GM23338 (cell line): ENCODE results near the gene LENG9. TPM values are rescaled to one million over a fixed set of nuclear protein-coding genes. Genes with fewer than 3 reads are reported as not detected.
"Not testable (repeated sequence)": the region's sequence is repeated elsewhere in the genome, so short reads cannot be mapped to it uniquely, and the experiment has no call there.

ENCODE experiments used
- ATAC-seq: fragments of 200-7000 bp; cut with Tn5 transposase; 3 replicates; pipeline ENCODE4 v1.9.1; 2020
- DNase-seq: peaks from one replicate; pipeline ENCODE4 v3.0.0-alpha.2; 2015; ENCODE audit warnings: low spot score
- H2AFZ ChIP-seq: fragments of 200-600 bp; sonication (generic); 2 replicates; pipeline ENCODE4 v1.8.0; 2016; ENCODE audit warnings: antibody characterized with exemption, mild to moderate bottlenecking, moderate library complexity
- H3F3A ChIP-seq: fragments of 200-600 bp; sonication (generic); replicated peaks from 2 replicates; pipeline ENCODE4 v1.8.0; 2017; ENCODE audit warnings: antibody characterized with exemption, mixed run types, low read depth
- H3K27ac ChIP-seq: fragments of 200-600 bp; sonication (generic); 2 replicates; pipeline ENCODE4 v1.6.1; 2016; ENCODE audit warnings: low read depth
- H3K27me3 ChIP-seq: fragments of 200-600 bp; sonication (generic); 2 replicates; pipeline ENCODE4 v1.8.0; 2016; ENCODE audit warnings: mild to moderate bottlenecking, mixed run types, moderate library complexity; ENCODE audit not compliant: insufficient read depth
- H3K36me3 ChIP-seq: fragments of 200-600 bp; sonication (generic); 2 replicates; pipeline ENCODE4 v1.8.0; 2016; ENCODE audit warnings: mild to moderate bottlenecking; ENCODE audit not compliant: insufficient read depth
- H3K4me1 ChIP-seq: fragments of 200-600 bp; sonication (generic); 2 replicates; pipeline ENCODE4 v1.8.0; 2016; ENCODE audit warnings: mild to moderate bottlenecking, moderate library complexity; ENCODE audit not compliant: insufficient read depth
- H3K4me2 ChIP-seq: fragments of 200-600 bp; sonication (generic); 2 replicates; pipeline ENCODE4 v1.7.1; 2017; ENCODE audit warnings: mixed run types
- H3K4me3 ChIP-seq: fragments of 200-600 bp; sonication (generic); 2 replicates; pipeline ENCODE4 v1.6.1; 2016; ENCODE audit warnings: mixed run types
- H3K79me2 ChIP-seq: fragments of 200-600 bp; sonication (generic); replicated peaks from 2 replicates; pipeline ENCODE4 v1.8.0; 2017; ENCODE audit warnings: mild to moderate bottlenecking; ENCODE audit not compliant: insufficient read depth
- H3K9me2 ChIP-seq: fragments of 200-600 bp; sonication (generic); 2 replicates; pipeline ENCODE4 v1.8.0; 2017; ENCODE audit not compliant: insufficient read depth
- H4K20me1 ChIP-seq: fragments of 200-600 bp; sonication (generic); replicated peaks from 2 replicates; pipeline ENCODE4 v1.8.0; 2017; ENCODE audit warnings: mild to moderate bottlenecking; ENCODE audit not compliant: insufficient read depth
- H3K27ac Mint-ChIP-seq: 2 replicates; pipeline ENCODE4 v1.8.0; 2020; ENCODE audit warnings: inconsistent platforms, mild to moderate bottlenecking, moderate library complexity, mixed read lengths
- H3K27me3 Mint-ChIP-seq: 3 replicates; pipeline ENCODE4 v1.8.0; 2022; ENCODE audit warnings: low read depth, mild to moderate bottlenecking, moderate library complexity, mixed read lengths, inconsistent platforms; ENCODE audit not compliant: insufficient read depth, poor library complexity
- H3K36me3 Mint-ChIP-seq: 3 replicates; pipeline ENCODE4 v1.8.0; 2021; ENCODE audit warnings: low read depth, mild to moderate bottlenecking, inconsistent platforms, moderate library complexity, mixed read lengths
- H3K4me1 Mint-ChIP-seq: 3 replicates; pipeline ENCODE4 v1.8.0; 2020; ENCODE audit warnings: mild to moderate bottlenecking, inconsistent platforms, mixed read lengths
- H3K4me3 Mint-ChIP-seq: 3 replicates; pipeline ENCODE4 v1.8.0; 2021; ENCODE audit warnings: moderate library complexity, mild to moderate bottlenecking, inconsistent platforms, mixed read lengths
- H3K9me3 Mint-ChIP-seq: 3 replicates; pipeline ENCODE4 v1.8.0; 2020; ENCODE audit warnings: moderate library complexity, mild to moderate bottlenecking, inconsistent platforms, mixed read lengths
- CREB1 ChIP-seq: fragments of 250-450 bp; sonication (Bioruptor Pico); IDR thresholded peaks from 2 replicates; pipeline ENCODE4 v1.5.0; 2020; ENCODE audit warnings: low read depth, mild to moderate bottlenecking, moderate library complexity
- EZH2 ChIP-seq: fragments of 200-600 bp; sonication (generic); IDR thresholded peaks from one replicate; pipeline ENCODE4 v1.8.0; 2017; ENCODE audit warnings: antibody characterized with exemption, mild to moderate bottlenecking, low read depth; ENCODE audit not compliant: unreplicated experiment
- JUNB ChIP-seq: IDR thresholded peaks from one replicate; pipeline ENCODE4 v1.6.1; 2016; ENCODE audit warnings: antibody characterized with exemption; ENCODE audit not compliant: unreplicated experiment
- REST ChIP-seq: IDR thresholded peaks from one replicate; pipeline ENCODE4 v1.6.1; 2018; ENCODE audit warnings: antibody characterized with exemption; ENCODE audit not compliant: unreplicated experiment
- STAT1 ChIP-seq: IDR thresholded peaks from one replicate; pipeline ENCODE4 v1.6.1; 2016; ENCODE audit warnings: antibody characterized with exemption; ENCODE audit not compliant: unreplicated experiment
- ZNF462 ChIP-seq: fragments of 250-450 bp; sonication (Bioruptor Pico); IDR thresholded peaks from 2 replicates; pipeline ENCODE4 v1.5.0; 2020; ENCODE audit warnings: mild to moderate bottlenecking, moderate library complexity
- polyA plus RNA-seq: library from polyadenylated mRNA; unstranded; fragments of >200 nt; fragmentation: Nextera tagmentation; extraction: Ambion mirVana; gene quantifications from 2 replicates; pipeline ENCODE4 v1.2.1, GENCODE V29; 2016
- total RNA-seq: library from RNA; depleted of rRNA; stranded (reverse); fragments of >200 nt; shearing (Covaris generic); gene quantifications from 2 replicates; pipeline ENCODE4 v1.2.3, GENCODE V29; 2014

LENG9 gene
- total and polyA plus RNA-seq, 2 experiments from 2014 or later, result 0.26 to 6.4 TPM

- H3K27ac Mint-ChIP-seq, result no peak within 1 kb of the TSS
- Histone ChIP-seq H3K4me2 (no peak within 1 kb of the TSS), H2AFZ (no peak within 1 kb of the TSS), H4K20me1 (no peaks in the 10 kb centered on the region), H3K27me3 (no peaks in the 10 kb centered on the region), H3K9me2 (no peaks in the 10 kb centered on the region), H3K36me3 (no peaks in the 10 kb centered on the region), H3K4me1 (no peaks in the 10 kb centered on the region), H3F3A (no peaks in the 10 kb centered on the region), H3K4me3 (no peak within 1 kb of the TSS), H3K79me2 (no peaks in the 10 kb centered on the region), H3K27ac (no peak within 1 kb of the TSS)
- TF ChIP-seq REST (no peak), STAT1 (no peak), JUNB (no peak), ZNF462 (no peak), EZH2 (no peak), CREB1 (CRISPR knock-in tag) (no peak)
- peaks cover 30% of the 10 kb centered on the region for H3K36me3 Mint-ChIP-seq
- H3K9me3 Mint-ChIP-seq, result peaks cover 90% of the 10 kb centered on the region
- H3K4me1 Mint-ChIP-seq, result no peaks in the 10 kb centered on the region
- DNase-seq (no peak), ATAC-seq (no peak)
- no peaks in the 10 kb centered on the region for H3K27me3 Mint-ChIP-seq
- no peak within 1 kb of the TSS for H3K4me3 Mint-ChIP-seq
These were observed 39.0 kb upstream of the LENG9 start, which contains the start of gene LAIR2 for GRCh38 chr19:54502518-54503048. Gene LAIR2, plus strand, starts transcription at chr19:54502831. Its CDS starts 88 bp downstream, at chr19:54502919.

- H3K9me3 Mint-ChIP-seq, result peaks cover 91% of the 10 kb centered on the region
- not testable (repeated sequence) for DNase-seq, H3K4me3 Mint-ChIP-seq
These were observed 34.8 kb upstream of the LENG9 start for GRCh38 chr19:54498451-54498772.

GRCh38 chr19:54497747-54498450, 34.3 kb upstream of the LENG9 start:
- not testable (repeated sequence) for H3K36me3 ChIP-seq, H3F3A ChIP-seq, H3K4me2 ChIP-seq, H2AFZ ChIP-seq, ATAC-seq, H3K27ac ChIP-seq, H3K27me3 ChIP-seq, H3K27me3 Mint-ChIP-seq, H3K9me2 ChIP-seq, H3K4me3 ChIP-seq, H3K79me2 ChIP-seq, H3K4me3 Mint-ChIP-seq, H4K20me1 ChIP-seq, H3K4me1 Mint-ChIP-seq, H3K27ac Mint-ChIP-seq, H3K4me1 ChIP-seq, DNase-seq
- peaks cover 28% of the 10 kb centered on the region for H3K36me3 Mint-ChIP-seq
- H3K9me3 Mint-ChIP-seq, result peaks cover 92% of the 10 kb centered on the region

More at GRCh38 chr19:54498451-54498772, 34.8 kb upstream of the LENG9 start:
- not testable (repeated sequence) for H3K27me3 Mint-ChIP-seq, H3K27ac Mint-ChIP-seq, H3K36me3 ChIP-seq, H2AFZ ChIP-seq, H3K27me3 ChIP-seq, H3K9me2 ChIP-seq, H3K4me1 ChIP-seq, H3K4me3 ChIP-seq, H3K4me1 Mint-ChIP-seq, H3K79me2 ChIP-seq, ATAC-seq, H4K20me1 ChIP-seq, H3K27ac ChIP-seq, H3K4me2 ChIP-seq, H3F3A ChIP-seq
- H3K36me3 Mint-ChIP-seq, result peaks cover 25% of the 10 kb centered on the region
